ENCODE results near the gene TCF12. TPM values are rescaled to one million over a fixed set of nuclear protein-coding genes. Genes with fewer than 3 reads are reported as not detected.

Gene TCF12
- total RNA-seq, 4 donors from 2014 or later = 108 to 177 (median 148) TPM

DNA sequence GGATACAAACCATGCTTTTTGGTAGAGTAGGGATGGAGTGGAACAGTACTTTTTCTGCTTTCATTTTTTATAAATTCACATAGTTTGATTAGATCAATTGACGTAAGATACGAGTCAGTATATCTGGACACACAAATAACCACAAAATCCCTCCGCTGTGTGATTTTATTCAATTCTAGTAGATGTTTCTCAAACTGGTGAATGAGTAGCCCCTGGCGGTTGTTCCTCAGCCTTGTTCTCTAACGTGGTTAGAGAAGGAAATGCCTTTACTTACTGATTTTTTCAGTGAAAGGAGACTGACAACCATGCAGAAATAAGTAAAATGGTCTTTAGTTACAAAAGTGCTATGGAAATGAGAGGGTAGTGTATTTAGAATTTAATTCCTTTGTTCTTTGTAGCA, 161.0 kb downstream of the TCF12 start:
- intact Hi-C loops (cut with DNase I) = no loop called here
- Histone ChIP-seq H3K36me3 (no peaks in the 10 kb centered on the region), H3K27ac (replicated peaks in 1 of 4) (no peak overlapping the region), H3K9me3 (no peaks in the 10 kb centered on the region), H3K27me3 (no peaks in the 10 kb centered on the region), H3K4me3 (no peak overlapping the region), H3K4me1 (peaks cover 20 to 45% (median 39%) of the 10 kb centered on the region in 4 donors)
- no peak for DNase-seq (ENCODE audit: extremely low spot score)
- TF ChIP-seq EP300 (IDR thresholded peaks at IDR 0.05) (no peak), POLR2A (IDR thresholded peaks at IDR 0.05; ENCODE audit: low read depth) (no peak), POLR2AphosphoS5 (IDR thresholded peaks at IDR 0.05) (no peak)
- TF ChIP-seq, protein P1, sequence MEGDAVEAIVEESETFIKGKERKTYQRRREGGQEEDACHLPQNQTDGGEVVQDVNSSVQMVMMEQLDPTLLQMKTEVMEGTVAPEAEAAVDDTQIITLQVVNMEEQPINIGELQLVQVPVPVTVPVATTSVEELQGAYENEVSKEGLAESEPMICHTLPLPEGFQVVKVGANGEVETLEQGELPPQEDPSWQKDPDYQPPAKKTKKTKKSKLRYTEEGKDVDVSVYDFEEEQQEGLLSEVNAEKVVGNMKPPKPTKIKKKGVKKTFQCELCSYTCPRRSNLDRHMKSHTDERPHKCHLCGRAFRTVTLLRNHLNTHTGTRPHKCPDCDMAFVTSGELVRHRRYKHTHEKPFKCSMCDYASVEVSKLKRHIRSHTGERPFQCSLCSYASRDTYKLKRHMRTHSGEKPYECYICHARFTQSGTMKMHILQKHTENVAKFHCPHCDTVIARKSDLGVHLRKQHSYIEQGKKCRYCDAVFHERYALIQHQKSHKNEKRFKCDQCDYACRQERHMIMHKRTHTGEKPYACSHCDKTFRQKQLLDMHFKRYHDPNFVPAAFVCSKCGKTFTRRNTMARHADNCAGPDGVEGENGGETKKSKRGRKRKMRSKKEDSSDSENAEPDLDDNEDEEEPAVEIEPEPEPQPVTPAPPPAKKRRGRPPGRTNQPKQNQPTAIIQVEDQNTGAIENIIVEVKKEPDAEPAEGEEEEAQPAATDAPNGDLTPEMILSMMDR (IDR thresholded peaks at IDR 0.05) = no peak
- 86% methylated on average over 5 of the region's 5 CpGs for WGBS

DNA sequence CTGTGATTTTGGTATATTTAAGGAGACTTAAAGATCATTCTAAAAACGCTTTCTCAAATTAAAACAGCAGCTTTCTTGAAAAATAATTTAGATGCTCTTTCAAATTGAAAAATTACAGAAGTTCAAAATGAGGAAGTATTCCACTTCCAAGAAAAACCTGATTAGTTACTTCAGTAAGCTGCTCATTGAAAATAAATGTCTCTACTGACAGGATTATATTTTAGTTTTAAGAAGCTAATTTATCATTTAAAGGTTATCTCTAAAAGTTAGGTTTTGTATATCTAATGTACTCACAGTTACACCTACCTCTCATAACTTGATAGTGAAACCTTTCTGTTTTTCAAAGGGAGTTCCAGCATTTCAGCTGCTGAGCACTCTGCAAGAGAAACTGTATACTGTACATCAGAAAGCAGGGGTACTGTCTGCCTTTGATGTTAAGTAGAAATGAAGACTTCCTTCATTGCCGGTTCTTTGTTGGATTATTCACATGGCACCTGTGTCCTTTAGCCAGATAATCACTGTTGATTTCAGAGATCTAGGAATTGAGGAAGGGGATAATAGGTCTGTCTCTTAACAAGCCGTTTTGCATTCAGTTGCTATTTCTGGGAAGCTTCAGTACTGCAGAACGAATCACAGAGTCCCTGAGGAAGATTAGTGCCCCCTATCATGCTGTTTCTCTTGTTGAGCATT, 161.6 kb downstream of the TCF12 start:
- intact Hi-C loops (cut with DNase I) = no loop called here
- Histone ChIP-seq H3K27me3 (no peaks in the 10 kb centered on the region), H3K4me3 (no peak overlapping the region), H3K27ac (replicated peaks in 1 of 4) (no peak overlapping the region), H3K4me1 (peaks cover 20 to 45% (median 39%) of the 10 kb centered on the region in 4 donors), H3K9me3 (no peaks in the 10 kb centered on the region), H3K36me3 (no peaks in the 10 kb centered on the region)
- 49% methylated on average over 4 of the region's 4 CpGs for WGBS
- TF ChIP-seq, protein P1 (IDR thresholded peaks at IDR 0.05) = no peak
- TF ChIP-seq POLR2AphosphoS5 (IDR thresholded peaks at IDR 0.05) = no peak
- TF ChIP-seq EP300 (IDR thresholded peaks at IDR 0.05) = no peak
- TF ChIP-seq POLR2A (IDR thresholded peaks at IDR 0.05; ENCODE audit: low read depth) = no peak
- DNase-seq (ENCODE audit: extremely low spot score) = no peak

GRCh38 chr15:57082054-57082728, 163.7 kb downstream of the TCF12 start:
- intact Hi-C loops (cut with DNase I) = no loop called here
- no peaks in the 10 kb centered on the region for H3K27me3 ChIP-seq
- no peak overlapping the region for H3K27ac ChIP-seq (replicated peaks in 1 of 4)
- H3K36me3 ChIP-seq = no peaks in the 10 kb centered on the region
- WGBS = 43% methylated on average over 3 of the region's 3 CpGs
- TF ChIP-seq, protein P1 (IDR thresholded peaks at IDR 0.05) = no peak
- TF ChIP-seq POLR2A (IDR thresholded peaks at IDR 0.05; ENCODE audit: low read depth) = no peak
- no peak for TF ChIP-seq EP300 (IDR thresholded peaks at IDR 0.05)
- H3K4me1 ChIP-seq = peaks cover 20 to 44% (median 35%) of the 10 kb centered on the region in 4 donors
- no peak overlapping the region for H3K4me3 ChIP-seq
- no peaks in the 10 kb centered on the region for H3K9me3 ChIP-seq
- no peak for DNase-seq (ENCODE audit: extremely low spot score)

- intact Hi-C loops (cut with DNase I) = no loop called here
- Histone ChIP-seq H3K27me3 (no peaks in the 10 kb centered on the region), H3K4me1 (peaks cover 20 to 44% (median 34%) of the 10 kb centered on the region in 4 donors), H3K9me3 (no peaks in the 10 kb centered on the region), H3K4me3 (no peak overlapping the region), H3K27ac (replicated peaks in 1 of 4) (no peak overlapping the region), H3K36me3 (no peaks in the 10 kb centered on the region)
- no peak for TF ChIP-seq POLR2A (IDR thresholded peaks at IDR 0.05; ENCODE audit: low read depth)
- TF ChIP-seq, protein P1 (IDR thresholded peaks at IDR 0.05) = no peak
- no peak for DNase-seq (ENCODE audit: extremely low spot score)
- 35% methylated on average over 3 of the region's 3 CpGs for WGBS
Measured at GRCh38 chr15:57084192-57084591, 165.7 kb downstream of the TCF12 start.

Data from esophagus muscularis mucosa (tissue), 4 donors.